Stimulated activated CD8-positive, alpha-beta memory T cell treated with anti-CD3 and anti-CD28 coated beads, Interleukin-7, amount 100 ng/mL, for 24 hours (primary cell): ENCODE data around the gene PEA15.

Experiments used
- DNase-seq: peaks from one replicate; pipeline ENCODE4 v3.0.0-alpha.2; 2020; ENCODE audit warnings: low read depth

PEA15 gene

DNA sequence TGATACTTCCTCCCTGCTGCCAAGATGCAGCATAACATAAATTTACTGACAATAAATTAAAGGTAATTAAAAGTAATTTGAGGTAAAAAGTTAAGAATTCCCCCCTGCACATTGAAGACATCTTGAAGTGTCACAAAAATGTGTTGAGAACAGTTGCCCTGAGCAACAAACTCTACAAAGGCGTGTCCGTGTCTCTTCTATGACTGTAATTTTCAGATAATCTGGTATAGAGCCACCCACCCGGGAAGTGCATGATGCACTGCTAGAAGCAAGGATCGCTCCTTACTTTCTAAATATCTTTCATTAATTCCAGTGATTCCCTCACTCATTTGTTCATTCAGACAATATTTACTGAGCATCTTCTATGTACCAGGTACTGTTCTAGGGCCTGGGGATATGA, 25.8 kb upstream of the PEA15 start:
- no peak for DNase-seq

DNA sequence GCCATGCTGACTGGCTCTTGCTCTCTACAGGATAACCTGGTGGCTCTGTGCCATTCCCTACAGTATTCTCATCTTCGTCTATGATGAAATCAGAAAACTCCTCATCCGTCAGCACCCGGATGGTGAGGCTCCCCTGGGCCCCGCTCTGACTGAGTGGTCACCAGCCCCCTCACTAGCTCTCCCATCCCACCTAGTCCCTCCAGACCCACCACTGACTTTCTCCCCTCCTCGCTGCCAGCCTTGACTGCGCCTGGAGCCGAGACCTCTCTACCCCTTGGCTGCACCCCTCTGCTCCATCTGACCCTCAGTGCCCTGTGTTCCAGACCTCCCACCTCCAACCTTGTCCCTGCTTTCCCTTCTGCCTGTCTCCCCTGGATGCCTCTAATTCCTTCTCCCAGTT, 18.9 kb upstream of the PEA15 start:
- no peak for DNase-seq

DNA sequence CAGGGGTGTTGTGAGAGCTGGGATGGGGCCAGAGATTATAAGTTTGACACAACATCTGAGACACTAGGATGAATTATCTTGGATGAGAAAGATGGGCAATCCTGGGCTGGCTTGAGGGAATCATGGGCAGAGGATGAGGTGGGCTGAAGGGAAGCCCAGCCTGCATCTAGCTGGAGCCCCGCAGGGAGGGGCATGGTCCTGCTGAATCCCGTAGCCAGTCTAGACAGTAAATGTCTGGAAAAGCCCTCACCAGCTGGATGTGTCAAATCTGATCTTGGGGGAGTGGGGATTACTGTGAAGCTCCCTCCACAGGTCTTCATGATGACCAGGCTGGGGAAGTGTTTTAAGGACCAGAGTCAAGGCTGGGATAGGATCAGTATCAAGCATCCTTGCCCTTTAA, 18.5 kb upstream of the PEA15 start:
- DNase-seq = no peak

DNA sequence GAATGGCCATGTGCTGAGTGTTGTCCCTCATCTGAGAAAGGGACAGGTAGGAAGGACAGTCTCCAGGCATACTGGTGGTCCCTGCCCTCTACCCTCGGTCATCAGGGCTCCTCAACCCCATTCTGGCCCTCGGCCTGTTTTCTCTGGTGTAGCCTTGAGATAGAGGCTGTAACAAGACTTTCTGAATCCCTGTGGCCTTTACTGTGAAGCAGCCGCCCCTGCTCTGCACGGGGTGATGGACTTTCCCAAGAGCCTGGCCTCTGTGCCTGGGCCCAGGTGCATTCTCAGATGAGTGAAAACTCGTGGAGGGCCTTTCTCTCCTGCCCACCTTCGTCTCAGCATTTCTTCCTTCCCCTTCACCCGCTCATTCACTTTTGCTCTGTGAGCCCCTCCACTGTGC, 17.8 kb upstream of the PEA15 start:
- no peak for DNase-seq

DNA sequence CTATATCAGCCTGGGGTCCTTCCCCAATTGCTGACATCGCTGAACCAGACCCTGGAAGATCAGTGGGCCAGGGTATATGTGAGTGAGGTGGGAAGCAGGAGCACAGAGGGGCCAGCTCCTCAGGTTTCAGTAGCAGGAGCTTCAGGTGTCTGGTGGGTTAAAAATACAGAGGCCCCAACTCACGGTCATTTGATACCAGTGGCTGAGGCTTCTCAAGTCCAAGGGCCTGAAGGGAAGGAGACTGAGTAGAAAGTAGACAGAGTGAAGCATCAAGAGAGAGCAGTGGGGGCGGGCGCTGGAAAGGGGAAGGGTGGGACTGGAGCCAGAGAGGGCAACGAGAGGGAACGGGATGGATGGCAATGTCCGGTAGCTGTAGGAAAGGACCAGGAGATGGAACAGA, 16.8 kb upstream of the PEA15 start:
- no peak for DNase-seq

DNA sequence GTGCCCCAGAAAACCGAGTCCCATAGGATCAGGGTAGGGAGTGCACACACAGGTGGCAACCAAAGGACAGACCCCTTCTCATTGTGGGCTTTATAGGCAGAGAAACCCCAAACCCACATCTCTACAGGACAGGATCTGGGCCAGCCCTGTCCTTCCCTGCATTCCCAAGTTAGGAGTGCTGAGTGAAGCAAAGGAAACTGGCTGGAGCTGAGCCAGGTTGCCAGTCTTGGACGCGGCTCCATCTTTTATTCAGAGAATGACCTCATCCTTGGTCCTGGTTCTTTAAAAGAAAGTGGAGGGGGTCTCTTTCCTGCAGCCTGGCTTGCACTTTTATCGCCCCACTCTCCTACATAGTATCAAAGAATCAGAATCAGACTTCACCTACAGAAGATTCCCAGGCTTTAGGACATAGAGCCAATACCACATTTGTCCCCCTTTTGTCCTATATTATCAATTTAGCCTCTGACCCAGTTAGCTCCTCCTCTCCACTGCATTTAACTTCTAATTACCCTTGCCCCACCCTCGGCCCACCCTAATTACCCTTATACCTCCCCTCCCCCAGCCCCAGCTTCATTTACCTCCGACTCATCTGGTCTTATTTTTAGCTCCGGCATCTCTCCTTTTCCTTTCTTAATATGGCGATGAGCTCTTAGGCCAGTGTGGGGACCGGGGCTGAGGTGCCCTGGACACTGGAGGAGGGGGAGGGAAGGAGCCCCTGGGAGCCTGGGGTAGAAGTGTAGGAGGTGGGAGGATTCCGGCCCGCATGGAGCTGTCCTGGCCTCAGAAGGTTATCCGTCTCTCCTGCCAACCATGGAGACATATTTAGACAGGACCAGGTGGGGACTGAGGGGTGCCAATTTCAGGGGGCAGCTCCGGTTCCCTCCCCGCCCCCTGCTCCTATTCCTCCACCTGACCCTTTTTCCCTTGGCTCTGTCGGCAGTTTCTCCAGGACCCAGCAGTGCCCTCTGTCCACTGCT, 15.2 kb upstream of the PEA15 start, which contains the start of gene CASQ1:
Gene CASQ1 (plus strand): TSS at position 927 of the 977 bp plus-strand sequence. CDS start 177 bp downstream, outside the sequence.
- no peak for DNase-seq

DNA sequence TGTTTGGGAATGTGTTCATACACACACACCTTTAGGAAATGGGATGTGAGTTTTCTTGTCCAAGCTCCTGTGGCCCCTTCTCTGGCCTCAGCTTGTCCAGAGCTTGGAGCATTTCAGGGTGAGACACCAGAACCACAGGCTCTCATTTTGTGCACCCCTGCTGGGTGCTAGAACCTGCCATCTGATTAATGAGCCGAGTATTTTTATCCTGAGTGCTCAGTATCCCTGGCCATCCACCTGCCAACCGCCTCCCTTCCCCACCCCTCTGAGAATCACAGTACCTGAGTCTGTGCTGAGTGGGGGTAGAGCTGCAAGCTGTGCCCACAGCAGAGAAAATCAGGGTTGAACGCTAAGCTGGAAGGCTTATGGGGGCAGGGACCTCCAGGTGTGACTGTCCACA, 13.4 kb upstream of the PEA15 start:
- DNase-seq = no peak

DNA sequence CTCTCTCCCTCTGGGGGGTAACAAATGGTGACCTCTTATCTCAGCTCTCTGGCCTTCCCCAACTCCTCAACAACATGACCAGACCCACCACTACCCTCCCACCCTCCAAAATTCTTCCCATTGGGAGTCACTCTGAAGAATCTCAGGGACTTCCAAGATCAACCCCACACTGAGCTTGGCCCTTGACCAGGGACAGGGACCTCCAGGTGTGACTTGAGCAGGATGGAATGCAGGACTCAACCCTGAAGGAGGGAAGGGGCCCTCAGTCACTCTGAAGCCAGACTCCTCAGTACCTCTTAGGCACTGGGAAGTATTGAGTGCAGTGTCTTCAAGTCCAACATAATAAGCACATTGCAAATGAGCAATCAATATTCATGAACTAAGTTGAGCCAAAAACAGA, 12.9 kb upstream of the PEA15 start:
- DNase-seq = no peak

DNA sequence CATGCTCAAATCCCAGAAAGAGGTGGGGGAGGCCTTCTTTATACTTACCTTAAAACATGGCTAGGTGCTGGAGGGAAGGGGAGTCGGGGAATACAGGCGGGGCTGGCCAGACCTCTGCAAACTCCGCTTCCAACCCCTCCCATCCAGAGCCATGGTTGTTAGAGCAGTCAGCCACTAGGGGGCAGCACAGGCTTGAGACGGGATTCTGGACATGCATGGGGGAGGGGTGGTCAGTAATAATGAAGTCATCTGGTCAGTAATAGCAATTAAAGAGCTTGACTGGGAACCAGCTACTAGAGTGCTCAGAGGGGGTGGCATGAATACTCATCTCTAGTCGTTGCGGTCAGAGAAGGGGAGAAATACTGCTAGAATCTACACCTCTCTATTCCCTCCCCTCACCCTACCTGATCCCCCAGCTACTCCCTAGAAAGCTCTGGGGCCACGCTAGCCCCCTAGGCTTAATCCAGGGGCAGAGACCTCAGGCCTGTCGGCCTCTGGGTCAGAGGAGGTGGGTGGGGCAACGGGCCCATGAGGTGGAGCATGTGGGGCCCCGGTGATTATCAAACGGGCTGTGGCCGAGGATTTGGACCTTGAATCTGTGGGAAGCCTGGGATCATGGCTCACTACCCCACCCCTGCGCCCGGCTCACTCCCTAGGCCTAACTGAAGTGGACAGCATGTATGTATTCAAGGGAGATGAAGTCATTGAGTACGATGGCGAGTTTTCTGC, 11.9 kb upstream of the PEA15 start:
- peak; percentile 78 for DNase-seq

DNA sequence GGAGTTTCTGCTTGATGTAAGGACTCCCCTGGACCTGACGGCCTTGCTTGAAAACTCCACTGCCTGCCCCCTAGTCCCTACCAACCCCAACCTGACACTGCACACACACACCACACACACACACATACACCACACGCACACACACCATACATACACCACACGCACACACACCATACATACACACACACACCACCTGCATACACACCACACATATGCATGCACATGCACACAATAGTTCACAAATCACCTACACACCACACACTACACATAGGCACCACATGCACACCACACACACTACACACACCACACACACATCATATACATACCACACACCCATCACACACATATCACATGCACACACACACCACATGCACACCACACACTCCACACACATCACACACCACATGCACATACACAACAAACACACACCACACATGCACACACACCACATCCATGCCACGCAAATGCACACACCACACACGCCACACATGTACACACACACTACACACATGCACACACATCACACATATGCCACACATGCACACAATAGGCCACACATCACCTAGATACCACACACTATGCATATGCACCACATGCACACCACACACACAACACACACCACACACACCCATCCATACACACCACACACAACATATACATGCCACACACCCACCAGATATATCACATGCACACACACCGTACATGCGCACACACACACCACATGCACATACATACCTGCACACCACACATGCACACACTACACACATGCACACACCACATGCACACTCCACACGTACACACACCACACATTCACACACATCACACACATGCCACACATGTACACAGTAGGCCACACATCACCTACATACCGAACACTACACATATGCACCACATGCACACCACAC, 11.1 kb upstream of the PEA15 start:
- no peak for DNase-seq

DNA sequence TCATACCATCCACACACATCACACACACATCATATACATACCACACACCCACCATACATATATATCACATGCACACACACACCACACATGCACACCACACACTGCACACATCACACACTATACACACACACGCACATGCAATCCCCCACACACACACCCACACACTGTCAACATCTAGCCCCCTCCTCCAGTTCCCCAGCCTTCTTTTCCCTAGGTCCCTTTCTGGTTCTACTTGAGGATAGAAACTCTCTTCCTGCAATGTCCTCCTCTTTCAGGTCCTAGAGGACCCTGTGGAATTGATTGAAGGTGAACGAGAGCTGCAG, 10.5 kb upstream of the PEA15 start:
- no peak for DNase-seq

DNA sequence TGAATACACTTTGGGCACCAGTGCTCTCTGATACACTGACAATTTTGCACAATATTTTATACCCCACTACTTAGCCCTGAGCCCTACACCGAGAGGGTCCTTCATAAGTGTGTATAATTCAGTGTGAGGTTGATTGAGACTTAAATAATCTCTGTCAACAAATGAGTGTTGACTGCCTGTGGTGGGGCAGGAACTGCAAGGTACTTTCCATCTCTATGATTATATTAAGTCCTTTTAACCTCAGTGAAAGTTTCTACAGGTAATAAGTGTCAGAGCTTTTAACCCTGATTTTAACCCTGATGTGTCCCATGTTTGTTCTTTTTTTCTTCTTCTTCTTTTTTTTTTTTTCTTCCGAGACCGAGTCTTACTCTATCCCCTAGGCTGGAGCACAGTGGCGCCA, 9.0 kb upstream of the PEA15 start:
- no peak for DNase-seq

DNA sequence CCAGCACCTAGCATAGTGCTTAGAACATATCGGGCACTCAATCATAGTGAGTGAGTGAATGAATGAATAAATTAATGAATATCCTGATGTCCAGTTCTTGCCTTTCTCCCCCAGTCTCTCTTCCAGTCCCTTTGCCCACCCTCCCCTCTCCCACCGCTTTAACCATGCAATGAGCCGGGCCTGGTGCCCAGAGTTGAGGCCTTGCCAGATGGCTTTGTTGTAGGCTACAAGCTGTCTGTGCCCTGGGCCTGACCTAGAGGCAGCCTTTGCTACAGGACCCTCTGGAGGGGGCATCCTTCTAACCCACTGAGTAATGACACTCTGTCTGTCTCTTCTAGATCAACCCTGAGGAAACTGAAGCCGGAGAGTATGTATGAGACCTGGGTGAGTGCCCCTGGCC, 8.0 kb upstream of the PEA15 start:
- DNase-seq = no peak

DNA sequence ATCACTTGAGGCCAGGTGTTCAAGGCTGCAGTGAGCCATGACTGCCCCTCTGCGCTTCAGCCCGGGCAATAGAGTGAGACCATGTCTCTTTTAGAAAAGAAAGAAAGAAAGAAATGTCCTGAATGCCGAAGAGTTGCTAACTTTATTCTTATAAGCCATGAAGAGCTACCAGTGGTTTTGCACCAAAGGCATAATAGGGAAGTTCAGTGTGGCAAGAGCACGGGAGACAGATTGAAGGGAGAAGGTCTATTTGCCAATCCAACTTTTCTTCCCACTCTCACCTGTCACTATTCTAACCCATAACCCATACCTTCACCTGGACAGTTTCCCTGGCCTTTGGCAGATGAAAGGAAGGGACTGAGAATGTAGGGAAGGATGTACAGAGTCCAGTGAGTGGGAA, 4.4 kb upstream of the PEA15 start:
- no peak for DNase-seq

DNA sequence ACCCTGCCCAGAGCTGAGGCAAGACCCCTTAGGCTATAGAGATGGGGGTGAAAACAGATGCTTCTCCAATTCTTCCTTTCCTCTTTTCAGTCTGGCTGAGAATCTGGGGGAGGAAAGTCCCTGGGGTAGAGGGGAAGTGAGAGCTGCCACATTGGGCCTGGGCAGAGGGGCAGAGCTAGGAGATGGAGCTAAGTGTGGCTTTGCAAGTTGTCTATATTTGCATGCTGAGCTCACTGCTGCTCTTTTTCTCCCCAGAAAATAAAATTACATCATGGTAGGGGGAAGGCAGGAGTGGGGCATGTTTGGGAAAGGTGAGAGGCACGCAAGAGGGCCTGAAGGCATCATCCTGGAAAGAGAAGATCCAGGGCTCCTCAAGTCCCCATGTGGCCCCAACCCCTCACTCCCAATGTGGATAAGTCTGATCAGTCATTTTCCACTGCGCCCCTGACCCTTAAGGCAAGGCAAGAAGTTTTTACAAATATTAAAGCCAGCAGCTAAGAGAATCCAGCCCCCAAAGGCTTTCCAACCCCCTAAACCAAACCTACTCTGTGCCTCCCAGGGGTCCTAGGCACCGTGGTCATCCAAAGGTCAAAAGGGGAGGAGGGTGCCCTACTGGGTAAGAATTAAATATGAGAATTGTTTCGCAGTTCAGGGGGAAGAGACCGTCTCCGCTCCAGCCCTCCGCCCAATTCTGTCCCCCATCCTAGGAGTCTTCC, 500 bp upstream of the PEA15 start:
- no peak for DNase-seq

DNA sequence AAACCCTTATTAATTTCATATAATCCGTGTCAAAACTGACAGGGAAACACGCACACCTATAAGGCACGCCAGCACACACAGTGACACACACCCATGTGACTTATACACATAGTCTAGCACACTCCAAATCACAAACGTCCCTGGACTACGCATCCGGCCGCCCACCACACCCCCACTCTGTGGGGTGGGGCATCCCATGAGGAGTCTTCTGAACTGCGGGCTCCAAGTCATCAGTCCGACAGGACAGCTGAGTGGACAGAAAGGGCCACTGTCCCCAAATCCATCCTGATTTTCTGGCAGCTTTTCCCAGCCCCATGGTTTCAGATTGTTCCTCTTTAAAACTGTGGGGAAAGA, 829 bp downstream of the PEA15 start:
- peak; percentile 17 for DNase-seq

DNA sequence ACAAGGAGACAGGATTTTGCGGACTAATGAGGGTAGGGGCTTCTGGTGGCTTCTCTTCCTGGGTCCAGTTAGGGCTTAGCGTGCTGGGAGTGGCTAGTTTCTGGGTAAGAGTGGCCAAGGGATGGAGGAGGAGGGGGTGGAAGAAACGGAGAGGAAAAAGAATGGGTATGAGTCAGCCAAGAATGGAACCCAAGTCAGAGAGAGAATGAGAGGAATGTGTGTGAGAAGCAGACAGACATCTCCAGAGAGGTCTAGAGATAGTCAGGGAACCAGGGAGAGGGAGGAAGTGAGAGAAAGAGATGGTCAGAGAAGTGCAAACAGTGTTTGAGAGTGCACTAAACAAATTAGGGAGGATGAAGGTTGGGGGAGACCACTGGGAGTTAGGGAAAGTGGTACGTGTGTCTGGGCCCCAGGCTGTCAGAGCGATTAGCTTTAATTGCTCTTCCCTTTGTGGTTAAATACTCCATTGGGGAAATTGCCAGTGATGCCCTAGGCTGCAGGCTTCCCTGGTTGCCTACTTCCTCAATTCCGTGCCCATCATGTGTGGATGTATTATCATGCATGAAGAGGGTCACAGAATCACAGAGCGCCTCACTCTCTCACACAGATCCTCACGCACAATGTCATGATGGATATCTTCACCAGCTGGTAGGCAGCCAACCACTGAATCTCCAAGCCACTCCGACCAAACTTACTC, 1.4 kb downstream of the PEA15 start:
- no peak for DNase-seq

DNA sequence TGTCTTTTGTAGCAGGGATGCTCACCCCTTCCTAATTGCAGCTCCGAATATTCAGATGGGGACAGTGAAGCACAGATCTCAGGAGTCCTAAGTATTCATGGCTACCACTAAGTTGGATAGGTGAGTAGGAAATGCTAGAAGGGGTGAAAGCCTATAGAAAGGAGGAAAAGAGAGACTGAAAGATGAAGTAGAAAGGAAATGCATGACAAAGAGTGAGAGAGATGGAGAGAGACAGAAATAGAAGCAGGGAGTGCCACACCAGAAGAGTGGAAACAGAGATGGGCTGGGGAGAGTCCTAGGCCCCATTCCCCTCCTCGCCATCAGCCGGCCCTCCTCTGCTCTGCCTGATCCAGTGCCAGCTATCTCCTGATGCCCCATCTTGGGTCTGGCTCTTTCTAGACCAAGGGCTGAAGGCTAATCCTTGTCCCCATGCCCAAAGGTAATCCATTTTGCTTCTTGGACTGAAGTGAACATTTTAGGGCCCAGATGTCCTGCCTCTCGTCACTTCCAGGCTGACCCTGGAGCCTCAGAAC, 2.0 kb downstream of the PEA15 start:
- no peak for DNase-seq

DNA sequence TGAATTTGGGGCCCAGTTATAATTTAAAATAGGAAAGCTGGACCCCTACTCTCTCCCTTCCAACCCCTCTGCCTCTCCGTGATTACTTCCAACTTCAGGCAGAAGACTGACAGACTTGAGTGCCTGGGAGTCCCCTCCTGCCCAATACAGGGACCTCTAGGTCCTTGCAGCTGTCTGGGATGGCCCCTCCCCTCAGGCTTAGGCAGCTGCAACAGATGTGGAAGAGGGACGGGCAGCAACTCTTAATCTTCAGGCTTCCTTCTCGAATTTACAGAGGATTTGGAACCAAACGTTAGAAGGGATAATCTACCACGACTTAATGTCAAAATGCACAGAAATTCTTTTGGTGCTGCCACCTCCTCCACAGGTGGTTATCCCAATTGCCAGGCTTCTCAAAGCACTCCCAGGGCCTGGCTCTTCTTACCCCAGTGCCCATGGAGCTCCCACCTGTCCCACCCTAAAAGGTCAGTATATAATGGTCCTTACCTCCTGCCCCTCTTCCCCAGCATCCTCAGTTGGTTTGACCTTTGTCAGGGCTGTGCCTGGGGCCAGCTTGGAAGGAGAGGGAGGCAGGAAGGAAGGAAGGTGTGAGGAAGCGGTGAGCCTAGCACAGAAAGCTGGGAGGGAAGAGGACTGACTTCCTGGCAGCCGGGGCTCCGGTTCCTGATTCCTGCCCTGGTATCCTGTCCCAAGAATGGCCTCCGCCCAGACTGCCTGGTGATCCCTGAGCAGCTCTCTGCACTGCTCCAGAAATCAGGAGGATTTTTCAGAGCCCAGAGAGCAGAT, 2.8 kb downstream of the PEA15 start:
- no peak for DNase-seq
